GM12878 (cell line): ENCODE data around the gene PIEZO2. TPM values are rescaled to one million over a fixed set of nuclear protein-coding genes. Genes with fewer than 3 reads are reported as not detected.

ENCODE experiments used
- ATAC-seq: fragments of 200-7000 bp; cut with Tn5 transposase; 3 replicates; pipeline ENCODE4 v1.9.1; 2020; ENCODE audit warnings: mild to moderate bottlenecking, moderate library complexity
- BruUV-seq: library from RNA; stranded (reverse); fragments of 400-500 nt; replicated peaks from 2 replicates; lab custom pipeline; 2021; lab: Mats Ljungman, UMichigan
- CTCF ChIA-PET: fragments of 300-600 bp; sonication (Branson Sonifier 250); formaldehyde crosslinking; extraction: SDS; loops from one replicate; lab custom pipeline; 2021; ENCODE audit warnings: inconsistent platforms; lab: Yijun Ruan, JAX
- POLR2A ChIA-PET: fragments of 350-600 bp; formaldehyde crosslinking; extraction: SDS; loops from one replicate; lab custom pipeline; 2021; ENCODE audit warnings: inconsistent platforms; lab: Charles Lee
- RAD21 ChIA-PET: fragments of 300-600 bp; sonication (Branson Sonifier 250); formaldehyde crosslinking; loops from one replicate; lab custom pipeline; 2023; ENCODE audit warnings: antibody characterized with exemption; ENCODE audit not compliant: unreplicated experiment; lab: Charles Lee
- SMC1A ChIA-PET: fragments of 300-600 bp; sonication (Branson Sonifier 250); formaldehyde crosslinking; loops from one replicate; lab custom pipeline; 2023; ENCODE audit not compliant: unreplicated experiment, uncharacterized antibody; lab: Charles Lee
- DNase-seq: peaks from one replicate; pipeline ENCODE4 v3.0.0-alpha.2; 2011; ENCODE audit warnings: low read depth, low spot score
- FAIRE-seq: peaks from 3 replicates; lab custom pipeline; 2011; peaks lifted over from hg19 to GRCh38; lab: Jason Lieb, UNC
- H2AFZ ChIP-seq: 2 replicates; pipeline ENCODE4 v1.6.0; 2011; ENCODE audit warnings: low read depth, low read length, control low read depth; ENCODE audit not compliant: control insufficient read depth
- H3K27ac ChIP-seq: 2 replicates; pipeline ENCODE4 v1.5.1; 2011; ENCODE audit warnings: control low read depth; ENCODE audit not compliant: control insufficient read depth, insufficient read depth
- H3K27me3 ChIP-seq, 2 experiments: replicated peaks in 1 of 2; 2 replicates each; pipeline versions ENCODE4 v1.6.0 to v1.6.1; 2011; ENCODE audit warnings: low read length in 1 of 2; ENCODE audit not compliant: control insufficient read depth in 2 of 2, insufficient read depth in 2 of 2
- H3K36me3 ChIP-seq, 2 experiments: 2 replicates each; pipeline ENCODE4 v1.5.1; 2011; ENCODE audit warnings: low read length in 1 of 2; ENCODE audit not compliant: control insufficient read depth in 2 of 2, insufficient read depth in 2 of 2
- H3K4me1 ChIP-seq: 2 replicates; pipeline ENCODE4 v1.6.1; 2011; ENCODE audit warnings: mild to moderate bottlenecking, low read length, moderate library complexity, mixed read lengths; ENCODE audit not compliant: control insufficient read depth, insufficient read depth
- H3K4me2 ChIP-seq: 2 replicates; pipeline ENCODE4 v1.6.0; 2011; ENCODE audit warnings: control low read depth; ENCODE audit not compliant: control insufficient read depth, insufficient read depth
- H3K4me3 ChIP-seq: fragments of 200-600 bp; sonication (generic); 2 replicates; pipeline ENCODE4 v1.5.1; 2016
- H3K79me2 ChIP-seq: 2 replicates; pipeline ENCODE4 v1.6.0; 2011; ENCODE audit warnings: low read length; ENCODE audit not compliant: control insufficient read depth, insufficient read depth
- H3K9ac ChIP-seq: 2 replicates; pipeline ENCODE4 v1.8.0; 2011; ENCODE audit warnings: low read length, control low read depth, mixed read lengths; ENCODE audit not compliant: control insufficient read depth, insufficient read depth
- H3K9me3 ChIP-seq: replicated peaks from 3 replicates; pipeline ENCODE4 v1.5.1; 2011; ENCODE audit warnings: mild to moderate bottlenecking, low read length; ENCODE audit not compliant: control insufficient read depth, insufficient read depth
- H4K20me1 ChIP-seq: 2 replicates; pipeline ENCODE4 v1.6.0; 2011; ENCODE audit not compliant: control insufficient read depth, insufficient read depth
- EP300 ChIP-seq, 2 experiments: fragments of 150-350 bp in 1 of 2; IDR thresholded peaks; 2 replicates each; pipeline ENCODE4 v1.6.1; 2011 to 2012; ENCODE audit warnings: low read depth in 2 of 2, low read length in 2 of 2, borderline replicate concordance in 1 of 2, improper control_type of control experiment in 1 of 2, inconsistent platforms in 1 of 2; ENCODE audit not compliant: control insufficient read depth in 1 of 2
- MTA2 ChIP-seq: fragments of 450-650 bp; IDR thresholded peaks from 2 replicates; pipeline ENCODE4 v1.6.1; 2016; ENCODE audit warnings: low read depth, mild to moderate bottlenecking, moderate library complexity
- NFXL1 ChIP-seq: fragments of 450-650 bp; IDR thresholded peaks from 2 replicates; pipeline ENCODE4 v1.6.1; 2017; ENCODE audit warnings: antibody characterized with exemption, mild to moderate bottlenecking, borderline replicate concordance
- NR2F1 ChIP-seq: fragments of 450-650 bp; conservative IDR thresholded peaks from 2 replicates; pipeline ENCODE4 v1.6.1; 2017; ENCODE audit warnings: mild to moderate bottlenecking
- PRDM15 ChIP-seq: fragments of 450-650 bp; formaldehyde crosslinking; IDR thresholded peaks from 2 replicates; pipeline ENCODE4 v1.4.0; 2020; ENCODE audit warnings: mild to moderate bottlenecking, moderate library complexity
- RAD51 ChIP-seq: fragments of 450-650 bp; IDR thresholded peaks from 2 replicates; pipeline ENCODE4 v1.6.1; 2016; ENCODE audit warnings: moderate library complexity, mild to moderate bottlenecking, inconsistent platforms
- SMAD1 ChIP-seq: fragments of 450-650 bp; IDR thresholded peaks from 2 replicates; pipeline ENCODE4 v1.6.1; 2018; ENCODE audit warnings: mild to moderate bottlenecking, low read depth; ENCODE audit not compliant: partially characterized antibody
- SMAD5 ChIP-seq: IDR thresholded peaks from 2 replicates; pipeline ENCODE4 v1.6.1; 2016; ENCODE audit warnings: antibody characterized with exemption, low read depth
- YY1 ChIP-seq: IDR thresholded peaks from 2 replicates; pipeline ENCODE4 v1.6.1; 2011; ENCODE audit warnings: low read depth, mild to moderate bottlenecking, low read length
- WGBS: methylation state at CpG from one replicate; pipeline ENCODE4 v1.1.6; 2016; ENCODE audit warnings: low lambda C conversion rate; ENCODE audit not compliant: insufficient replicate concordance, insufficient coverage; ENCODE audit errors: missing lambda C conversion rate; 5-methylcytosine and 5-hydroxymethylcytosine counted together
- in situ Hi-C: fragments of 300-500 bp; cut with MboI; formaldehyde crosslinking; loops from 9 replicates; pipeline ENCODE4 v1.14.3; 2018; ENCODE audit warnings: mixed read lengths
- intact Hi-C: fragments of 100-400 bp; cut with micrococcal nuclease; formaldehyde crosslinking; loops from one replicate; pipeline ENCODE4 v1.14.2; 2022; ENCODE audit not compliant: unreplicated experiment
- polyA plus RNA-seq, 11 experiments: library from polyadenylated mRNA; depleted of rRNA in 4 of 11; unstranded in 6 of 11; stranded (reverse) in 5 of 11; fragments of >200 nt; fragmentation: Nextera tagmentation in 4 of 11; fragmentation: Illumina TruSeq in 1 of 11; extraction: Ambion mirVana in 4 of 11; extraction: Trizol in 1 of 11; gene quantifications; 1 replicate in 1 of 11; 2 replicates in 10 of 11; pipeline versions ENCODE4 v1.2.1 to v1.2.3, GENCODE V29; 2011 to 2016; ENCODE audit warnings: inconsistent platforms in 2 of 11, missing spikeins in 2 of 11, low read depth in 1 of 11
- total RNA-seq, 4 experiments: library from RNA; depleted of rRNA in 3 of 4; stranded (reverse); fragments of >200 nt in 3 of 4; fragmentation: Illumina TruSeq in 1 of 4; extraction: Trizol in 1 of 4; gene quantifications; 2 replicates each; pipeline versions ENCODE4 v1.2.1 to v1.2.3, GENCODE V29; 2013 to 2021

Gene PIEZO2
- total and polyA plus RNA-seq, 10 of the 15 experiments (the other 5 are each of a cell fraction or from before 2014, with no cell fraction given) = 6.7 to 42.3 (median 27.4) TPM

DNA sequence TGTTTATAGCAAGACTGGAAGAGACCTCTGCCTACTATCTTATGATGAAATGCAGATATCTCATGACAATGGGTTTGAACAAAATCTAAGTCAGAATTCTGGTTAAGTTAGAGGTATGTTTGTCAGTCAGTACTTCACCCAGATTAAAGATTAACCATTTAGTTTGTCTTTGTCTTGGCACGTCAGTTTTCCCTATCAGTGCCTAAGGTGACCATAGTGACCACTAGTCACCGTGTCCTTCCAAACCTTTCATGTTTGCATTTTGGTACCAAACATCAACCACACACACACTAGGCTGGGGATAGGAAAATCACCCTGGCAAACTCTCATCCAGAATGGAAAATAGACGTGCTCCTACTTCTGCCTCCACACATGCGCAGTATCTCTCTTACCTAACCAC is 248.9 kb downstream of the PIEZO2 start (continued):
- TF ChIP-seq PRDM15 (no peak), YY1 (no peak), NR2F1 (no peak)

DNA sequence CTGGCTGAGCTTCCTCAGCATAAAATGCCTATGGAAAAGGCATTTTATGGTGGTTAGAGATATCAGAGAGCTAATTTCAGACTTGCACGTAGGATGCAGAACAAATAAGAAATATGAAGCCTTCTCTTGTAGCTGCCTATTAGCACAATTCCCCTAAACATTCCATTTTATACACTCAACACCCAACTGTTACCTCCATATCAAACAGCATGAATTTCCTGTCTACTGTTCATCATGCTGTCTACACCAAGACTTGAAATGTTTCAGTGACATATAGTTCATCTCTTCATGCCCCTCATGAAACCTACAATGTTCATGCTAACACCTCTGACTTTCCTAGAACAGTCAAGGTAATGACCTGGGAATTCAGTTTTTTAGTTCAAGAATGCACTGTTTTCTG is 249.9 kb downstream of the PIEZO2 start:
- H3K9ac ChIP-seq = no peak overlapping the region
- ChIA-PET POLR2A (interaction anchor here (2.1 to 3.3 kb wide), 2 partner anchors 27 to 31 kb away, joined by 8 to 14 read pairs; no protein-coding TSS in a partner anchor), CTCF (interaction anchor here (1.0 to 2.0 kb wide), 7 partner anchors 8 to 255 kb away, joined by 3 to 6 read pairs (median 5); no protein-coding TSS in a partner anchor), SMC1A (interaction anchor here (0.9 to 3.2 kb wide), 11 partner anchors 8 to 250 kb away, joined by 3 to 19 read pairs (median 5); partner anchors contain the start of gene PIEZO2), RAD21 (interaction anchor here (1.3 to 1.5 kb wide), 2 partner anchors 23 to 29 kb away, joined by 3 to 4 read pairs; no protein-coding TSS in a partner anchor)
- no peaks in the 10 kb centered on the region; the same call in 1 of the 2 replicates for H3K79me2 ChIP-seq
- ATAC-seq (peak; percentile 29; the same call in 2 of the 3 replicates), FAIRE-seq (no peak), DNase-seq (no peak)
- no peak overlapping the region for H3K27ac ChIP-seq
- WGBS = 0% methylated on average over 1 of the region's 1 CpG
- H4K20me1 ChIP-seq = no peaks in the 10 kb centered on the region
- H3K4me3 ChIP-seq = no peak overlapping the region
- intact Hi-C loops (loop anchor here (2.0 kb wide), 1 partner anchor 29 kb away; no protein-coding TSS in a partner anchor), in situ Hi-C loops (no loop called here)
- H3K4me1 ChIP-seq = peaks cover 30% of the 10 kb centered on the region
- no TSS peak for BruUV-seq
- no peak overlapping the region for H2AFZ ChIP-seq
- no peak for TF ChIP-seq NFXL1
- no peak for TF ChIP-seq SMAD1
- TF ChIP-seq EP300 (IDR thresholded peaks at IDR 0.05; ENCODE audit: borderline replicate concordance in 1 of 2, control insufficient read depth in 1 of 2, low read depth in 2 of 2, low read length in 2 of 2) = no peak
- no peak for TF ChIP-seq SMAD5
- no peak for TF ChIP-seq MTA2
- no peak for TF ChIP-seq RAD51
- H3K27me3 ChIP-seq = no peaks in the 10 kb centered on the region
- no peak overlapping the region for H3K4me2 ChIP-seq
- H3K9me3 ChIP-seq = no peaks in the 10 kb centered on the region; the same call in 1 of the 3 replicates
- peaks cover 0 to 12% of the 10 kb centered on the region in 2 experiments; a peak in 1 of 4 replicates for H3K36me3 ChIP-seq
